Measurements from ENCODE around the gene CDCP2. TPM values are rescaled to one million over a fixed set of nuclear protein-coding genes. Genes with fewer than 3 reads are reported as not detected.

The CDCP2 gene
- total and polyA plus RNA-seq, 2 of the 8 experiments (the other 6 are each of a cell fraction or from before 2014, with no cell fraction given) = not detected

DNA sequence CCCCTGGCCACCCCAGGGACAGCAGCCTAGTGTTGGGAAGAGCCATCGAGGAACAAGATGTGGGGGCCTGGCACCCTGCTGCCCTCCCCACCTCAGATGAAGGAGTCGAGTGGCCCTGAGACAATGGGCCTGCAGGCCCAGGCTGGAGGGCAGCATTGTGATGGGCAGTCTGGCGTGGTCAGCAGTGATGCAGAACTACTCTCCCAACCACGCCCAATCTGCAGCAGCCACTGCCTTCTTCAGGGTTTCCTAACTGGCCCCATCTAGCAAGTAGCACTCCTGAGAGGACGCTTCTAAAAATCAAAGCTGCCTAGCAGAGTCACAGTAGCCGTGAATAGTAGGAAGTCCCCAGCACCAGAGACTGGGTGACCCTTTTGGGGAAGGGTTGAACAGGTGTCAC lies 18.5 kb downstream of the CDCP2 start:
- peak overlapping the region; percentile 32 for H3K18ac ChIP-seq (ENCODE audit: extremely low read depth, low read length)
- no peaks in the 10 kb centered on the region for H3K23me2 ChIP-seq (ENCODE audit: low read depth, low read length)
- WGBS, 2 experiments (ENCODE audit: extremely low coverage in 1 of 2, insufficient coverage in 1 of 2, insufficient read length in 1 of 2, insufficient replicate concordance in 2 of 2, low coverage in 1 of 2, low lambda C conversion rate in 2 of 2, missing lambda C conversion rate in 1 of 2) = 90% methylated on average over 6 of the region's 6 CpGs; no CpG with 5 or more reads in 1 of the 2 experiments
- peak overlapping the region; percentile 52; the same call in 1 of the 2 replicates for H2BK5ac ChIP-seq (ENCODE audit: low read depth, low read length)
- H4K5ac ChIP-seq (ENCODE audit: insufficient read length, low read depth, low read length) = no peak overlapping the region
- no peak overlapping the region for H3K4me3 ChIP-seq (ENCODE audit: extremely low read depth in 1 of 4, insufficient read depth in 2 of 4, low read depth in 3 of 4, low read length in 4 of 4)
- no peaks in the 10 kb centered on the region for H3K9me3 ChIP-seq (ENCODE audit: insufficient read depth in 2 of 2, low read depth in 1 of 2, low read length in 1 of 2)
- H3K56ac ChIP-seq (replicated peaks; ENCODE audit: insufficient read length, low read depth, low read length) = no peak overlapping the region
- peak overlapping the region; percentile 68 for H4K91ac ChIP-seq (replicated peaks; ENCODE audit: insufficient read length, low read length)
- 0 out of 2 replicates have a peak overlapping the region, but pooled peaks have one; percentile 43 for H2BK20ac ChIP-seq (ENCODE audit: low read length)
- peaks cover 12 to 29% (median 18%) of the 10 kb centered on the region in 4 experiments for H3K4me1 ChIP-seq (replicated peaks in 1 of 4; ENCODE audit: control insufficient read depth in 3 of 4, insufficient read depth in 4 of 4, low read length in 3 of 4)
- H3K14ac ChIP-seq (ENCODE audit: insufficient read length) = no peak overlapping the region
- no peaks in the 10 kb centered on the region for H4K20me1 ChIP-seq (replicated peaks in 1 of 2; ENCODE audit: control insufficient read depth in 1 of 2, insufficient read depth in 2 of 2, low read length in 2 of 2)
- ChIA-PET CTCF (ENCODE audit: partially characterized antibody) (interaction anchor here (0.6 to 9.9 kb wide), 3 partner anchors 9 to 15 kb away, joined by 3 to 110 read pairs (median 4); no protein-coding TSS in a partner anchor), POLR2A (ENCODE audit: partially characterized antibody) (interaction anchor here (1.1 to 2.0 kb wide), 4 partner anchors 9 to 66 kb away, joined by 3 to 9 read pairs (median 5); partner anchors contain the start of genes CYB5RL and MRPL37)
- H3K79me1 ChIP-seq (ENCODE audit: low read depth, low read length) = no peaks in the 10 kb centered on the region
- 0 out of 2 replicates have a peak overlapping the region, but pooled peaks have one; percentile 65 for H2BK15ac ChIP-seq (ENCODE audit: low read length)
- H2BK12ac ChIP-seq (ENCODE audit: low read depth, low read length) = 0 out of 2 replicates have a peak overlapping the region, but pooled peaks have one; percentile 68
- no peak overlapping the region; a peak in 1 of 4 replicates for H3K4me2 ChIP-seq (ENCODE audit: insufficient read depth in 1 of 2, low read depth in 2 of 2, low read length in 2 of 2)
- no peaks in the 10 kb centered on the region for H3K36me3 ChIP-seq (ENCODE audit: control insufficient read depth in 2 of 4, insufficient read depth in 4 of 4, low read length in 3 of 4)
- no peak overlapping the region for H2AK5ac ChIP-seq (ENCODE audit: low read depth, low read length)
- no peak overlapping the region for H2BK120ac ChIP-seq (replicated peaks; ENCODE audit: low read depth, low read length)
- FAIRE-seq (no peak), DNase-seq (ENCODE audit: low read depth in 1 of 2, low spot score in 2 of 2) (no peak)
- H3K23ac ChIP-seq (ENCODE audit: insufficient read length) = no peak overlapping the region
- H3K27me3 ChIP-seq (replicated peaks in 1 of 4; ENCODE audit: control insufficient read depth in 3 of 4, extremely low read depth in 1 of 4, insufficient read depth in 3 of 4, low read length in 3 of 4) = no peaks in the 10 kb centered on the region
- H4K8ac ChIP-seq (ENCODE audit: extremely low read depth, insufficient read depth, low read length) = no peak overlapping the region; the same call in 1 of the 2 replicates
- H3K27ac ChIP-seq (ENCODE audit: low read depth, low read length) = no peak overlapping the region
- no peaks in the 10 kb centered on the region for H3K79me2 ChIP-seq (ENCODE audit: control insufficient read depth in 1 of 2, insufficient read depth in 2 of 2, low read length in 2 of 2)
- H3K9ac ChIP-seq (replicated peaks in 1 of 4; ENCODE audit: extremely low read depth in 1 of 4, low read depth in 3 of 4, low read length in 3 of 4) = no peak overlapping the region
- H3K4ac ChIP-seq (replicated peaks; ENCODE audit: insufficient read length, low read depth, low read length) = no peak overlapping the region
- no peak overlapping the region for H2AFZ ChIP-seq (ENCODE audit: low read length)
- TF ChIP-seq RXRA (IDR thresholded peaks at IDR 0.05; ENCODE audit: insufficient read depth, low read depth, low read length) (no peak), HDAC6 (IDR thresholded peaks at IDR 0.05; ENCODE audit: low read depth, low read length) (no peak)

All from H1 (cell line).